HG02884 (cell line): ENCODE results near the gene SNU13.
A peak's percentile ranks its signal among the peaks of the same experiment; 100 is the strongest.
"Not testable (repeated sequence)": the region's sequence is repeated elsewhere in the genome, so short reads cannot be mapped to it uniquely, and the experiment has no call there.

ENCODE experiments used
- ATAC-seq: cut with Tn5 transposase; IDR thresholded peaks from one replicate; pipeline ENCODE4 v1.9.1; 2021; ENCODE audit warnings: mild to moderate bottlenecking, moderate library complexity; ENCODE audit not compliant: unreplicated experiment

SNU13 gene

DNA sequence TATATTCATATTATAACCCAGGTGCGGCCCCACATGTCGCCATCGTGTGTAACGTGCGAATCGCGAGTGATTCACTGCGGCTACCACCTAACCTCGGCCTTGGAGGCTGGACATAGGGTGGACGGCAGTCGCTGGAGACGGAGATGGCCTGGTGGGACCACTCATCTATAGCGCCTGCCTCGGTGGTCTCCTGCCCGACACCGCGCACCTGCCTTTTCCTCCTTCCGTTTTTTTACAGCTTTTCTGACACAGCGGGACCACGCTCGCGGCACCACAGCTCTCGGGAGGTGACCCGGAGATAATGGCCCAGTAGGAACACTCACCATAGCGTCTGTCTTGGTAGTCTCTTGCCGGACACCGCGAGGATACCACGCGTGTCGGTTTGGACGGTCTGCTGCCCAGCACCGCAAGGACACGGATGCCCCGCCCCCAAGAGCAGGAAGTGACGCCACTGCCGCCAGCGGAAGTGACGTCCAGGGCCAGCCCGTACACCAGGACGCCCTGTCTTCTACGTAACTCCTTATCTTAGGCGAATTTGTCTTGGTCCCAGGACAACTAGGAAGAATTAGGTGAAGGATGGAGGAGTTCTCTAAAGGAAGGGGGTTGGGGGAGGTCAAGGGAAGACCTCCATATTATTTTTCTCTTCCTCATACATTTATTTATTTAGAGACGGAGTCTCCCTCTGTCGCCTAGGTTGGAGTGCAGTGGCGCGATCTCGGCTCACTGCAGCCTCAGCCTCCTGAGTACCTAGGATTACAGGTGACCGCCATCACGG, 6.4 kb downstream of the SNU13 start:
- peak; percentile 57 for ATAC-seq

DNA sequence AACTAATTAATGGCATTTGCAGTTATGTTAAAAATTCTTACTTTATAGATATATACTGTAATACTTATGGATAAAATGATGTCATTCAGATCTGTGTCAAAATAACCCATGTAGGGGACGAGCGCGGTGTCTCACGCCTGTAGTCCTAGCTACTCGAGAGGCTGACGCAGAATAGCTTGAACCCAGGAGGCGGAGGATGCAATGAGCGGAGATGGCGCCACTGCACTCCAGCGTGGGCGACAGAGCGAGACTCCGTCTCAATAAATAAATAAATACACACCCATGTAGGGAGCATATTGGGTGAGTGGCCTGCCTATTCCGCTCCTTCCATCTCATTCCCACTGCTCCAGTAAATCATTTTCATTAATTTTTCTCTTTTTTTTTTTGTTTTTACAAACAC, 7.1 kb downstream of the SNU13 start:
- ATAC-seq = no peak

DNA sequence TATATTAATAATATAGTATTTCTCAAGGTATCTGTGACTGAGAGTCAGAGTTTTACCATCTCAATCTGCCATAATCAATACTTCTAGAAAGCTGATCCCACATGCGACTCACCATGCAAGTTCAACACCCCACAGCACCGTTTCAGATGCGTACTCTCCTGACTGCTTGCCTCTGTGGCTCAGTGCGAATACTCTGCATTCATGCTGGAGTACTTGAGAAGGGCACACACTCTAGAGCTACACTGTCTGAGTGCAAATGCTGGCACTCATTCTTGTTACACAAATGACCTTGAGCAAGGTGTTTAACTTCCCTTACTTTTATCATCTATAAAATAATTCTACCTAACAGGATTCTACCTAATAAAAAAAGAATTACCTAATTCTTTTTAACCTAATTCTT, 12.5 kb downstream of the SNU13 start:
- ATAC-seq = no peak

DNA sequence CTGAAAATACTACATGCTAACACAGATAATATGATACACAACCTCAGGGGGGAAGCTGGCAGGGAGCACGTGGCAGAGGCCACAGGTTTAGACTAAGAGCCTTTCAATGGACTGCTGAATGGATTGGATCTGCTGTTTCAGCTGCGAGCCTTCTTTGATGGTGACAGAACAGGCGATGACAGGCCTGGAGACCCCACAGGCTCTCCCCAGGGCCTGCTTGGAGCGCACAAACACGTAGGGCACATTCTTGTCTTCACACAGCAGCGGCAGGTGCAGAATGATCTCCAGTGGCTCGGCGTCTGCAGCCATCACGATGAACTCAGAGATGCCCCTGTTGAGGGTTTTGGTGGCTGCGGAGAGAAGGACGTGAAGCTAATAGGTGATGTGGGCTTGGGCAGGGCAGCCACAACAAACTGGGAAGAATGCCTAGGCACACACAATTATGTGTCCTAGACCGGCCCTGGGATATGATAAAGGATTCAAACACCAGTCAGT, 13.8 kb downstream of the SNU13 start:
- ATAC-seq = no peak

DNA sequence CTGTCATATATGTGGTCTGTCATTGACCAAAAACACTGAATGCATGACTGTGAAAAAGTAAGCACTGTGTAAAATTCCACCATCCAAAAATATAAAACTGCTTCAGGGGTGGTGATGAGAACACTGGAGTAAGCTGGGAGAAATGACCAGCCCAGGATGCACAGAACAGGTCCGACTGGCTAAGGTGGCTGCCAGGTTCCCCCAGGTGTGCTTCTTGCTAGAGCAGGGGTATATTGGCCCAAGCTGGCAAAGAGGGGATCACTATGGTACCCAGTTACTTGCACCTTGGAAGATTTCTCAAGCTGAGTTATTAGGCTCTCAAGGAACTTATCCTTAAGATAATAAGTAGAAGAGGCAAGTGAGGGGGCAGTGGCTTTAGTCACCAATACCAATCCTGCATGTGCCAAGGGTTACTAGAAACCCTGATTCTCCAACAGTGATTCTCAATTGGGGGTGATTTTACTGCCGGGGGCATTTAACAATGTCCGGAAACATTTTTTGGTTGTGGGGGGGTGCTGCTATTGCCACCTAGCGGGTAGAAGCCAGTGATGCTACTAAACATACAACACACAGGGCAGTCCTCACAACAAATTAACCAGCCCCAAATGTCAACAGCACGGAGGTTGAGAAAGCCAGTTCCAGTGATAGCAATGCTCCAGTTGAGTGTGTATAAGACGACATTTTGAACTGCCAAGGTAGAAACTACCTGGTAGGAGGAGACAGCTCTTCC, 15.7 kb downstream of the SNU13 start:
- ATAC-seq = no peak

DNA sequence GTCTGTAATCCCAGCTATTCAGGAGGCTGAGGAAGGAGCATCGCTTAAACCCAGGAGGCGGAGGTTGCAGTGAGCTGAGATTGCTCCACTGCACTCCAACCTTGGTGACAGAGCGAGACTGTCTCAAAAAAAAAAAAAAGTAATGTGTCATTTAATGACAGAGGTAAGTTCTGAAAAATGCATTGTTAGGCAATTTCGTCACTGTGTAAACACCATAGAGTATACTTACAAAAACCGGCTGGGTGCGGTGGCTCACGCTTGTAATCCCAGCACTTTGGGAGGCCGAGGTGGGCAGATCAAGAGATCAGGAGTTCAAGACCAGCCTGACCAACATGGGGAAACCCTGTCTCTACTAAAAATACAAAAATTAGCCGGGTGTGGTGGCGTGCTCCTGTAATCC, 16.6 kb downstream of the SNU13 start:
- ATAC-seq = not testable (repeated sequence)

DNA sequence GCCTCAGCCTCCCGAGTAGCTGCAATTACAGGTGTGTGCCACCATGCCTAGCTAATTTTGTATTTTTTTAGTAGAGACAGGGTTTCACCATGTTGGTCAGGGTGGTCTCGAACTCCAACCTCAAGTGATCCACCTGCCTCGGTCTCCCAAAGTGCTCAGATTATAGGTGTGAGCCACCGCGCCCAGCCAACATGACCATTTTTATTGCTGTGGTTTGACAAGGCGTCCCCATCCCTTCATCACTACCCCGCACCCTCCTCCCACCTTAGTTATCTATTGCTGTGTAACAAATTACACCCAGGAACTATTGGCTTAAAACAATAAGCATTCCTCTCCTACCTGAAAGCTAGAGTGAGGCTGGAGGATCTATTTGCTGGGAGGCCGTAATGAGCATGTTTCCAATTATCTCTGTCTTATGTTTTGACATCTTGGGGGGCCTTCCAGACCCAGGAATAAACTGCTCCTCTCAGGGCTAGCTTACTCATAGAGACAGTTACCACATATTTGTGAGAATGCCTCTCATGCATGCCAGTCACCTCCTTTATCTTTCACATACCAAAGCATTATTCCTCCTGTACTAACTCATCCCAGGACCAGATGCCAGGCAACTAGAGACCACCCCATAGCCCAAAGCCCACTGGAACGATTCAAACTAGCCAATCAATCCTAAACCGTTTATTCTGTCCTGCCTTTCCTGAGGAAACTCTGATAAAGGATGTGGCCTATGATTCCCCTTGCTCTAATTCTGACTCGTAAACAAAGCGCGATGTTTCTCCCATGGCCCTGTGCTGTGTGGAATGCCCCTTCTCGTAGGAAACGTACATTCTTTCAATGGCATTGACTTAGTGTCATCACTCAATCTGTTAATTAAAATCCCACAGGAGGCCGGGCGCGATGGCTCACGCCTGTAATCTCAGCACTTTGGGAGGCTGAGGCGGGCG, 19.4 kb downstream of the SNU13 start:
- ATAC-seq = no peak

DNA sequence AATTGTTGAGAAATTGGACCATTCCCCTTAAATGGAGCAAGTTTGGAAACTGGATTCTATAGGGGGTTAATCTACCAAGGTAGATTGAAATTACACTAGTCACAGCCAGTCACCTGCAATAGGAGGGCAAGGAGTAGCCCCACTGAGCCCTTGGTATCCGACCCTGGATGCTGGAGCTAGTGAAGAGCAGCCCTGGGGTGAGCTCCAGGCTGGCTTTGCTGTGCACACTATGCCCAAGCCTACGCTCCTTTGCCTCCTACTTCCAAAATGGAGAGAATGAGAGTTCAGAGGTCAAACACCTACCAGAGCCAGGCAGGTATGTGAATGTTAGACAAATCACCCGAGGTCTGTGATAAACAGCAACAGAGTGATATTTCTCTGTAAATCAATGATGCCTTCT, 23.7 kb downstream of the SNU13 start:
- ATAC-seq = no peak

DNA sequence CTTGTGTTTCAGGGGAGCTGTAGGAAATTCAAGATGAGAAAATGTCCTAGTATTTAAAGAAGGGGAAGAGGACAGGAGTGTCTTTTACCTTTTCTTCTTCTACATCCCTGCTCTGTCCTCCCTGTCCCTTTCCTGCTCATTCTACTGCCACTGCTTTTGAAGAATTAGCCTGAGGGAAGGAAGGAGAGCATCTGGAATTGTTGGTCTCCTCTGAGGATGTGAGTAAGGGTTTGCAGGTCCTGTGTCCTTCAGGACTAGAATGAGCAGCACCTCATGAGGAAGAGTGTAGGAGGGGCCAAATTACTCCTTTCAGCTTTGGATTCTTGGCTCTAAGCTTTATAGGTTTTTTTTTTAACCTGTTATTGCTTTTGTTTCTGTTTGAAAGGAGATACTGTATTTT, 24.2 kb downstream of the SNU13 start:
- ATAC-seq = no peak

DNA sequence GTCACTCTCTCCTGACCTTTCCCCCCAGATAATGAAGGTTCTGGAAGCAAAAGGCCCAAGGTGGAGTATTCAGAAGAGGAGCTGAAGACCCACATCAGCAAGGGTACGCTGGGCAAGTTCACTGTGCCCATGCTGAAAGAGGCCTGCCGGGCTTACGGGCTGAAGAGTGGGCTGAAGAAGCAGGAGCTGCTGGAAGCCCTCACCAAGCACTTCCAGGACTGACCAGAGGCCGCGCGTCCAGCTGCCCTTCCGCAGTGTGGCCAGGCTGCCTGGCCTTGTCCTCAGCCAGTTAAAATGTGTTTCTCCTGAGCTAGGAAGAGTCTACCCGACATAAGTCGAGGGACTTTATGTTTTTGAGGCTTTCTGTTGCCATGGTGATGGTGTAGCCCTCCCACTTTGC, 25.1 kb downstream of the SNU13 start:
- not testable (repeated sequence) for ATAC-seq

DNA sequence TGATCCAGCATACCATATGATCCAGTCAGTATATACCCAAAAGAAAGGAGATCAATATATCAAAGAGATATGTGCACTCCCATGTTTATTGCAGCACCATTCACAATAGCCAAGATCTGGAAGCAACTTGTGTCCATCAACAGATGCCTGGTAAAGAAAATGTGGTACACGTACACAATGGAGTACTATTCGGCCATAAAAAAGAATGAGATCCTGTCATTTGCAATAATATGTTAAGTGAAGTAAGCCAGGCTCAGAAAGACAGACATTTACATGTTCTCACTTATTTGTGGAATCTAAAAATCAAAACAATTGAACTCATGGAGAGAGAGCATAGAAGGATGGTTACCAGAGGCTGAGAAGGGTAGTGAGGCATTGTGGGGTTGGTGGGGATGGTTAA, 27.0 kb downstream of the SNU13 start:
- ATAC-seq = no peak

DNA sequence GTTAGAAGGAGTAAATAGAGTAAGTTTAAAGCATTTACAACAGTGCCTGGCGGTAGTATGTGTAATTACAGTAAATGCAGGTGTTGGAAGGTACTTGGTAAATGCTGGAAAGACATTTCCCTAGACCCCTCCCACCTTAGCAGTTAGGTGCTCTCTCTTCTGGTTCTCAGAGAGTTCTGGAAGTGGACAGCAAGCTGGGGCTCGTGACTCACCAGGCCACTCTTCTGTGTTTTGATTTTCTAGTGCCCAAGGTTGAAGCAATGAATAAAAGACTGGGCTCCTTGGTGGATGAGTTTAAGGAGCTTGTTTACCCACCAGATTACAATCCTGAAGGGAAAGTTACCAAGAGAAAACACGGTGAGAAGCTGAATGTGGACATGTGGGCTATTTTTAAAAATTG, 27.6 kb downstream of the SNU13 start:
- no peak for ATAC-seq

DNA sequence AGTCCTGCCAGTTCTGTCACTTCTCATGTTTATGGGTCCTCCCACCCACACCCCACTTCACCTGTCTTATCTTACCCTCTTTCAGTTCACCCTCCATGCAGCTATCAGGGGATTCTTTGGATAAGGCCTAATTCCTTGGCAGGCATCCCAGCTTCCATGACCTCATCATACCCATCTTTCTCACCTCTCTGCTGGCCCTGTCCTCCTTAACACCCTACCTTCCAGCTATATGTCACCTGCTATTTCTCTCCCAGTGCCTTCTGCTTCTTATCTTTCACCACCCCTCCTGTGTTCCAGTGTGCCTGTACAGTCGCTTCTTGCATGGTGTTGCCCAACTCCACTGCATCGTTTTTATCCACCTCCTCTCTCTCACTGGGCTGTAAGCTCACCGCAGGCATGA, 28.3 kb downstream of the SNU13 start:
- no peak for ATAC-seq

DNA sequence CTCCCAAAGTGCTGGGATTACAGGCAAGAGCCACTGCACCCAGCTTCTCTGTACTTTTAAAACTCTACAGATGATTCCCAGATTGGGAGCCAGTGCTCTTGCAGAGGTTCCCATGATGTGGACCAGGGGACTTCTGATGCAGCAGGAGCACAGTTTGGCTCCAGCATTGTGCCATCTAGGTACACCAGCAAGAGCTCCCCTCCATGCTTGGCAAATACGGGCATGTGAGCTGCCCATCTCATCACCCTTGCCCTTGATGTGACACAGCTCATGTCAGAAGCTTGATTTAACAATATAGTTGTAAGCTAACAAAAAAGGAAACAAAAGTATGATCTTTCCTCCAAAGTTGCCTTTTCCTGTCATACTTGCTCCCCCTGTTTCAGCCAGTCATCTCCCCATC, 28.7 kb downstream of the SNU13 start:
- ATAC-seq = no peak

DNA sequence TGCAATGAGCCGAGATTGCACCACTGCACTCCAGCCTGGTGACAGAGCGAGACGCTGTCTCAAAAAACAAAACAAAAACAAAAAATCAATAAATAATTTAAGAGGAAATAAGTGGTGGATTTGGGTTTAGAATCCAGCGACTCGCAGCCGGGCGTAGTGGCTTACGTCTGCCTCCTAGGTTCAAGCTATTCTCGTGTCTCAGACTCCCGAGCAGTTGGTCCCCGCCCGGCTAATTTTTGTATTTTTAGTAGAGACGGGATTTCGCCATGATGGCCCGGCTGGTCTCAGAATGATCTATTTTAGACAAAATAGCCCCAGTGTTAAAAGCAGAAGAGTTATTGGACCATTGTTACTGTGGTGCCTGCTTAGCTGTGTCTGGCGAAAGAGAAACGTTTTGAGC, 29.8 kb downstream of the SNU13 start:
- no peak for ATAC-seq

DNA sequence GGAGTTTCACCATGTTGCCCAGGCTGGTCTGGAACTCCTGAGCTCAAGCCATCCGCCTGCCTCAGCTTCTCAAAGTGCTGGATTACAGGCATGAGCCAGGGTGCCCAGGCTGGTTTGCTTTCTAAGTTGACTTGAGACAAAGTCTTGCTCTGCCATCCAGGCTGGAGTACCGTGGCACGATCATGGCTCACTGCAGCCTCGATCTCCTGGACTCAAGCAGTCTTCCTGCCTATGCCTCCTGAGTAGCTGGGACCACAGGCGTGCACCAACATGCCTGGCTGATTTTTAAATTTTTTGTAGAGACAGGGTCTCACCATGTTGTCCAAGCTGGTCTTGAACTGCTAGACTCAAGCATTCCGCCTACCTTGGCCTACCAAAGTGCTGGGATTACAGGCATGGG, 31.0 kb downstream of the SNU13 start:
- no peak for ATAC-seq

DNA sequence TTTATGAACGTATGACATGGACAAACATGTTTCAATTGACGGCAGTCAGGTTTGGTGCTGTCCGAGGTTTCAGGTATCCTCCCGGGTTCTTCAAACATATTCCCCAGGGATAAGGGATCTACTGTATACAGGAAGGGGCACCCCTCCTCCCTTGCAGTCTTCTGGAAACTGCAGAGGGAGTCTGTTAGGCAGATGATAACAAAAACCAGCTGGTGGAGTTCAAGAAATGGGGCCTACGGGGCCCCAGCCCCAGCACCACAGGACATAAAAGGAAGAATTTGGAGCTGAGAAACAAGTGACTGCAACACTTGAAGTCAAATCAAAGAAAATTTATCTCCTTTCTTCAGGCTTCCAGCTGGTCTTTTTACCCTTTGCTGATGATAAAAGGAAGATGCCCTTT, 32.1 kb downstream of the SNU13 start:
- no peak for ATAC-seq

DNA sequence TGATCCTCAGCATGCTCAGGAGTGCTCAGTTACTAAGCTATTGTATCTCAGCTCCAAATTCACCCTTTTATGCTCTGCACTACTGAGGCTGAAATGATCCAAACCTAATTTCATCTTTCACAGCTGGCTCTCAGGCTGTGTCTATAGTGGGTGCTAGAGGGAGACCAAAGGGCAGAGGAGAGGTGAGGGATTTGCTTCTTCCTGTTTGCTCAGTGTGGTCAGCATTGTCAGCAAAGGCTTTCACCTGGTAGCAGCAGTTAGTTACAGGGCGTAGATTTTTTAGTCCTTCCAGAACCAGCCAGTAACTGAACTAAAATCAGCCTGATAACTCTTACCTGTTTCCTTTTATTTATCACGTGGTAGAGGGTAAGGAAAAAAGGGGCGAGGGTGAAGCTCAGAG, 34.3 kb downstream of the SNU13 start:
- no peak for ATAC-seq

DNA sequence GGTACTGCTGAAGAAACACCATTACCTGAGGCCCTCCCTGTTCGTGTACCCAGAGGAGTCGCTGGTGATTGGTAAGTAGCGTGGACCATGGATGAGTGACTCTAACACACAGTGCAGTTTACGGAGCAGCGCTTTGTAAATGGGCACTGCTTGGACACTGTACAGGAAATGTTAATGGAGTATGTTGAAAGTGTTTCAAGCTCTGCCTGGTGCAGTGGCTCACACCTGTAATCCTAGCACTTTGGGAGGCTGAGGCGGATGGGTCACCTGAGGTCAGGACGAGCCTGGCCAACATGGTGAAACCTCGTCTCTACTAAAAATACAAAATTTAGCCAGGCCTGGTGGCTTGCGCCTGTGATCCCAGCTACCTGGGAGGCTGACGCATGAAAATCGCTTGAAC, 37.8 kb downstream of the SNU13 start:
- no peak for ATAC-seq

DNA sequence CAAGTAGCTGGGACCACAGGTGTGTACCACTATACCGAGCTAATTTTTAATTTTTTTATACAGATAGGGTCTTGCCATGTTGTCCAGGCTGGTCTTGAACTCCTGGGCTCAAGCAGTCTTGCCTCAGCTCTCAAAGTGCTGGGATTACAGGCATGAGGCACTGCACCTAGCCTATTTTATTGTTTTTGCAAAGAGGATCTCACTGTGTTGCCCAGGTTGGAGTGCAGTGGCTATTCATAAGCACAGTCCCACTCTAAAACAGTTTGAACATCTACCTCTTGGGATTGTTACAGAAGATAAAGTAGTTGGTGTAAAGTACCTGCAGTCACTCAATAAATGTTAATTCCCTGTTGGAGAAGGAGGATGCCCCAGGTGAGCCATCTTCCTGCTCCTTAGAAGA, 38.4 kb downstream of the SNU13 start:
- no peak for ATAC-seq

DNA sequence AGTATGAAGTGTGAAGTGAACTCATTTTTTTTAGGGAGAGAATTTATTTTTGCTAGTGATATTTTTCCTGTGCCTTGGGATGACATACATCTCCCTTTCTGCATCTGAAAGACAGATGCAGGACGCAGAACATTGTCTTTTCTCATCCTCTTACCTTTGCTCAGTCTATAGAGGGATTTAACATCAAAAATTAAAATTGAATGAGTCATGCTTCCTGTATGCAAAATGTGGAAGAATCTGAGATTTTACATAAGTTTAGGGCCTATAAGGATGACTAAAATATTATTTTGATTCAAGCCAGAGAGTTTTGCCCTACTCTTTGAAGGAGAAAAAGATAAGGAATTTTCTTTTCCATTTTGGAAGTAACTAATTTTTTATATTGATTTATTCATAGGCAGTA, 40.2 kb downstream of the SNU13 start:
- ATAC-seq = no peak
